Tibial nerve (tissue), 3 donors: ENCODE results near the gene TMEM109.

Source experiments
- EP300 ChIP-seq, 2 donors: sonication (generic); formaldehyde crosslinking; IDR thresholded peaks; one replicate each; pipeline ENCODE4 v1.6.1; 2017; ENCODE audit warnings: antibody characterized with exemption in 2 of 2, mild to moderate bottlenecking in 1 of 2
- POLR2A ChIP-seq, 2 donors: fragments of 450-650 bp; IDR thresholded peaks; one replicate each; pipeline ENCODE4 v1.6.1; 2017; ENCODE audit warnings: antibody characterized with exemption in 2 of 2, mild to moderate bottlenecking in 2 of 2, moderate library complexity in 2 of 2

DNA sequence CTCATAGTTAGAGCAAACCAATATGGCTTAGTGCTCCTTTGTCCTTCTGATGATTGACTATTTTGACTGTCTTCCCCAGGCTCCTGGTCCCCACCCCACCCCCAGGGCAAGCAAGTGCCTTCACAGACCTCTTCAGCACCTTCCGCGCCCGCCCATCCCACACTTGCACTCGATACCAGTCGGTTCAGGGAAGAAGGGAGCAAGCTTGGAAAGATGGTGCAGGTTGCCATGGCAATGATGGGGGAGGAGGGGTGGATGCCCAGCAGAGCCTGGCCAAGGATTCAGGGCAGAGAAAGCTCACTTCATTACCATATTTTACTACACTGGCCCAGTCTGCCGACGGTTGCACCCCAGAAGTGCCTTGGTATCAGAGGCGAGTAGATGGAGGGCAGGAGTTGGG is 12.5 kb downstream of the TMEM109 start:
- no peak for TF ChIP-seq EP300 (IDR thresholded peaks at IDR 0.05)
- no peak for TF ChIP-seq POLR2A (IDR thresholded peaks at IDR 0.05)
